GM19372 (cell line): ENCODE data around the gene COL2A1.
A peak's percentile ranks its signal among the peaks of the same experiment; 100 is the strongest.

Experiments
- ATAC-seq: cut with Tn5 transposase; IDR thresholded peaks from one replicate; pipeline ENCODE4 v1.9.1; 2021; ENCODE audit warnings: mild to moderate bottlenecking, low read depth, moderate library complexity; ENCODE audit not compliant: unreplicated experiment

Gene COL2A1

GRCh38 chr12:47950856-47951468, 53.3 kb downstream of the COL2A1 start:
- no peak for ATAC-seq

GRCh38 chr12:47949441-47950341, 54.6 kb downstream of the COL2A1 start:
- peak; percentile 70 for ATAC-seq

- no peak for ATAC-seq
Measured at GRCh38 chr12:47947341-47947740, 56.9 kb downstream of the COL2A1 start.

GRCh38 chr12:47946413-47947323, 57.6 kb downstream of the COL2A1 start:
- ATAC-seq, result no peak

- no peak for ATAC-seq
Measured at GRCh38 chr12:47945341-47945728, 58.9 kb downstream of the COL2A1 start.

- no peak for ATAC-seq
Measured at GRCh38 chr12:47944685-47945340, 59.5 kb downstream of the COL2A1 start.

- no peak for ATAC-seq
Measured at GRCh38 chr12:47943623-47944340, 60.5 kb downstream of the COL2A1 start.

- no peak for ATAC-seq
Measured at GRCh38 chr12:47942614-47943225, 61.6 kb downstream of the COL2A1 start.

- ATAC-seq, result no peak
Measured at GRCh38 chr12:47941871-47942613, 62.2 kb downstream of the COL2A1 start.

GRCh38 chr12:47941475-47941780, 62.8 kb downstream of the COL2A1 start:
- no peak for ATAC-seq

- ATAC-seq, result no peak
Measured at GRCh38 chr12:47940773-47941474, 63.4 kb downstream of the COL2A1 start.

GRCh38 chr12:47939009-47939601, 65.2 kb downstream of the COL2A1 start:
- no peak for ATAC-seq

GRCh38 chr12:47938594-47938993, 65.7 kb downstream of the COL2A1 start:
- ATAC-seq, result no peak

GRCh38 chr12:47938093-47938492, 66.2 kb downstream of the COL2A1 start:
- ATAC-seq, result no peak

GRCh38 chr12:47935184-47935583, 69.1 kb downstream of the COL2A1 start:
- no peak for ATAC-seq

- no peak for ATAC-seq
Measured at GRCh38 chr12:47931187-47931586, 73.1 kb downstream of the COL2A1 start.

GRCh38 chr12:47930634-47931033, 73.6 kb downstream of the COL2A1 start:
- ATAC-seq, result no peak

GRCh38 chr12:47927346-47927745, 76.9 kb downstream of the COL2A1 start:
- no peak for ATAC-seq
